Body of pancreas (tissue), 4 donors: ENCODE data around the gene KNTC1. TPM values are rescaled to one million over a fixed set of nuclear protein-coding genes. Genes with fewer than 3 reads are reported as not detected.

Source experiments
- ATAC-seq: fragments of 150-250 bp; one replicate; pipeline ENCODE4 v1.9.1; 2016
- DNase-seq, 4 donors: peaks; one replicate each; pipeline ENCODE4 v3.0.0-alpha.2; 2019
- H3K27ac ChIP-seq, 4 donors: fragments of 200-600 bp; sonication (generic); 1 replicate in 3 of 4; 2 replicates in 1 of 4; pipeline versions ENCODE4 v1.5.1 to v1.6.1; 2016 to 2019; ENCODE audit warnings: mild to moderate bottlenecking in 1 of 4, mixed read lengths in 1 of 4, moderate library complexity in 1 of 4
- H3K27me3 ChIP-seq, 2 donors: fragments of 200-600 bp; sonication (generic); one replicate each; pipeline ENCODE4 v1.6.0; 2016; ENCODE audit warnings: mild to moderate bottlenecking in 1 of 2
- H3K36me3 ChIP-seq, 2 donors: fragments of 200-600 bp; sonication (generic); replicated peaks in 1 of 2; 2 replicates each; pipeline ENCODE4 v1.5.1; 2016; ENCODE audit warnings: low read depth in 2 of 2; ENCODE audit not compliant: insufficient read depth in 1 of 2
- H3K4me1 ChIP-seq: fragments of 200-600 bp; sonication (generic); one replicate; pipeline ENCODE4 v1.6.0; 2016
- H3K4me3 ChIP-seq, 2 donors: fragments of 200-600 bp; sonication (generic); 1 replicate in 1 of 2; 2 replicates in 1 of 2; pipeline ENCODE4 v1.5.1; 2016 to 2019
- H3K9me3 ChIP-seq, 3 donors: fragments of 200-600 bp; sonication (generic); 1 replicate in 2 of 3; 2 replicates in 1 of 3; pipeline ENCODE4 v1.5.1; 2016
- CTCF ChIP-seq, 7 experiments: fragments of 450-650 bp in 4 of 7; fragments of 200-600 bp in 3 of 7; sonication (generic) in 3 of 7; IDR thresholded peaks; one replicate each; pipeline ENCODE4 v1.5.1; 2016 to 2019; ENCODE audit warnings: antibody characterized with exemption in 7 of 7
- POLR2A ChIP-seq, 3 donors: fragments of 450-650 bp; IDR thresholded peaks; one replicate each; pipeline ENCODE4 v1.6.1; 2016; ENCODE audit warnings: antibody characterized with exemption in 3 of 3, mild to moderate bottlenecking in 2 of 3
- WGBS, 2 donors: methylation state at CpG; one replicate each; pipeline ENCODE4 v1.1.5; 2017; 5-methylcytosine and 5-hydroxymethylcytosine counted together
- intact Hi-C: fragments of 100-400 bp; cut with DNase I; formaldehyde crosslinking; loops from one replicate; pipeline ENCODE4 v1.15.1; 2023
- total RNA-seq, 2 donors: library from RNA; depleted of rRNA; stranded (reverse); fragments of >200 nt; gene quantifications; one replicate each; pipeline ENCODE4 v1.1.0, GENCODE V29; 2016

KNTC1 gene
- total RNA-seq, 2 donors from 2014 or later = 6.6 to 8.3 TPM

- DNase-seq = no peak
- H3K27me3 ChIP-seq = no peaks in the 10 kb centered on the region
- no peak for TF ChIP-seq CTCF (IDR thresholded peaks at IDR 0.05)
- no peak for TF ChIP-seq POLR2A (IDR thresholded peaks at IDR 0.05)
- intact Hi-C loops = no loop called here
- no peaks in the 10 kb centered on the region for H3K9me3 ChIP-seq
- no peak overlapping the region for H3K4me3 ChIP-seq
- no peaks in the 10 kb centered on the region for H3K4me1 ChIP-seq
- ATAC-seq = no peak
- H3K36me3 ChIP-seq = no peaks in the 10 kb centered on the region
- H3K27ac ChIP-seq = no peak overlapping the region
- 91 to 94% methylated on average over 2 of the region's 2 CpGs for WGBS, 2 donors
Observed at GRCh38 chr12:122544537-122544936, 17.5 kb downstream of the KNTC1 start.

GRCh38 chr12:122545855-122546254 lies 18.8 kb downstream of the KNTC1 start:
- no peaks in the 10 kb centered on the region for H3K4me1 ChIP-seq
- H3K27me3 ChIP-seq = no peaks in the 10 kb centered on the region
- ATAC-seq (no peak), DNase-seq (no peak)
- intact Hi-C loops = no loop called here
- no peaks in the 10 kb centered on the region for H3K9me3 ChIP-seq
- no peak overlapping the region for H3K27ac ChIP-seq
- TF ChIP-seq POLR2A (IDR thresholded peaks at IDR 0.05) (no peak), CTCF (IDR thresholded peaks at IDR 0.05) (no peak)
- WGBS, 2 donors = 92 to 96% methylated on average over 2 of the region's 2 CpGs
- no peak overlapping the region for H3K4me3 ChIP-seq
- no peaks in the 10 kb centered on the region for H3K36me3 ChIP-seq

DNA sequence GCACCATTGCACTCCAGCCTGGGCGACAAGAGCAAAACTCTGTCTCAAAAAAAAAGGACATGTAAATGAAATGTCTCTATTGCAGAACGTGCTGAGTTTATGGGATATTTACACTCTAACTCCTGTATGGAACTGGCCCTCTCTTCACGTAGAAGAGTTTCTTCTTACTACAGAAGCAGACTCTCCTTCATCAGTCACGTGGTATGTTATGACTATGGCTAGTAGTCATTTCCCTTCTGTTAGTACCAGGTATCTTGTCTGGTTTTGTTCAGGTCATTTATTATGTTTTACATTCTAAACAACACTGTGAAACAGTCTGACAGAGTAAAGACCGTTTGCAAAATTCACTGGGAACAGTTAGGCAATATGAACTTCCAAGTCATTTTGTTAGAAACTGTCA lies 20.3 kb downstream of the KNTC1 start:
- DNase-seq = no peak
- 74 to 81% methylated on average over 5 of the region's 5 CpGs for WGBS, 2 donors
- Histone ChIP-seq H3K27me3 (no peaks in the 10 kb centered on the region), H3K27ac (no peak overlapping the region), H3K4me1 (no peaks in the 10 kb centered on the region), H3K4me3 (no peak overlapping the region), H3K9me3 (no peaks in the 10 kb centered on the region), H3K36me3 (no peaks in the 10 kb centered on the region)
- TF ChIP-seq POLR2A (IDR thresholded peaks at IDR 0.05) = no peak
- no peak for TF ChIP-seq CTCF (IDR thresholded peaks at IDR 0.05)
- no peak for ATAC-seq
- intact Hi-C loops = no loop called here

DNA sequence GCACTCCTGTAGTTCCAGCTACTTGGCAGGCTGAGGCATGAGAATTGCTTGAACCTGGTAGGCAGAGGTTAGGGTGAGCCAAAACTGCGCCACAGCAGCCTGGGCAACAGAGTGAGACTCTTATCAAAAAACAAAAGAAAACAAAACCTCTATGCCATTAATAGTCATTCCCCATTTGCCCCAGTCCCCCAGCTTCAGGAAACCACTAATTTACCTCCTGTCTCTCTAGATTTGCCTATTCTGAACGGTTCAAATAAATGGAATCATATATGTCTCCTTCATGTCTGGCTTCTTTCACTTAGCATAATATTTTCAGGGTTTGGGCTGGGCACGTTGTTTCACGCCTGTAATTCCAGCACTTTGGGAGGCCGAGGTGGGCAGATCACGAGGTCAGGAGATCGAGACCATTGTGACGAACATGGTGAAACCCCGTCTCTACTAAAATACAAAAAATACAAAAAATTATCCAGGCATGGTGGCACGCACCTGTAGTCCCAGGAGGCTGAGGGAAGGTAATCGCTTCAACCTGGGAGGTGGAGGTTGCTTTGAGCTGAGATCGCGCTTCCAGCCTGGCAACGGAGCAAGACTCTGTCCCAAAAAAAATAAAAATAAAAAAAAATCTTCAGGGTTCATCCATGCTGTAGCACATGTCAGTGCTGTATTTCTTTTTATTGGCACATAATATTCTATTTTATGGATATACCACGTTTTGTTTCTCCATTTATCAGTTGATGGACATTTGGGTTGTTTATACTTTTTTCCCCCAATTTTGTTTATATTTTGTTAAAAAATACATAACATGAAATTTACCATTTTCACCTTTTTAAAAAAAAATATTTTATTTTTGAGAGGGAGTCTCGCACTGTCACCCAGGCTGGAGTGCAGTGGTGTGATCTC lies 31.9 kb downstream of the KNTC1 start:
- no peaks in the 10 kb centered on the region for H3K36me3 ChIP-seq
- H3K27me3 ChIP-seq = no peaks in the 10 kb centered on the region
- ATAC-seq (no peak), DNase-seq (no peak)
- no peaks in the 10 kb centered on the region for H3K4me1 ChIP-seq
- TF ChIP-seq CTCF (IDR thresholded peaks at IDR 0.05) (no peak), POLR2A (IDR thresholded peaks at IDR 0.05) (no peak)
- no peaks in the 10 kb centered on the region for H3K9me3 ChIP-seq
- intact Hi-C loops = no loop called here
- 96 to 97% methylated on average over 16 of the region's 16 CpGs for WGBS, 2 donors
- no peak overlapping the region for H3K27ac ChIP-seq
- no peak overlapping the region for H3K4me3 ChIP-seq

DNA sequence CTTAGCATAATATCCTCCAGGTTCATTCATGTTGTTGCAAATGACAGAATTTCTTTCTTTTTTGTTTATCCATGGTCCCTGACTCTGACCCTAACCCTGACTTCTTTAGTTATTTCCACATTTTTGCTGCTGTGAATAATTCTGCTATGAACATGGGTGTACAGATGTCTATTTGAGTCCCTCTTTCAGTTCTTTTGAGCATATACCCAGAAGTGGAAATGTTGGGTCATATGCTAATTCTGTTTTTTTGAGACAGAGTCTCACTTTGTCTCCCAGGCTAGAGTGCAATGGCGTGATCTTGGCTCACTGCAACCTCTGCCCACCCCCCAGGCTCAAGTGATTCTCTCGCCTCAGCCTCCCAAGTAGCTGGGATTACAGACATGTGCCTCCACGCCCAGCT lies 33.1 kb downstream of the KNTC1 start:
- Histone ChIP-seq H3K27ac (no peak overlapping the region), H3K36me3 (no peaks in the 10 kb centered on the region), H3K4me1 (no peaks in the 10 kb centered on the region), H3K27me3 (no peaks in the 10 kb centered on the region), H3K9me3 (no peaks in the 10 kb centered on the region), H3K4me3 (no peak overlapping the region)
- intact Hi-C loops = no loop called here
- no peak for DNase-seq
- 96 to 97% methylated on average over 3 of the region's 3 CpGs for WGBS, 2 donors
- TF ChIP-seq CTCF (IDR thresholded peaks at IDR 0.05) = no peak
- no peak for TF ChIP-seq POLR2A (IDR thresholded peaks at IDR 0.05)
- no peak for ATAC-seq
